Fibroblast of lung (primary cell): ENCODE results near the gene OTUD4.

ENCODE experiments used
- EZH2 ChIP-seq: IDR thresholded peaks from 2 replicates; pipeline ENCODE4 v1.5.1; 2012; ENCODE audit warnings: low read length, control low read depth, mild to moderate bottlenecking; ENCODE audit errors: missing control alignments
- TF ChIP-seq, protein P1 (sequence below), 2 donors: IDR thresholded peaks in 1 of 2; conservative IDR thresholded peaks in 1 of 2; 1 replicate in 1 of 2; 2 replicates in 1 of 2; pipeline ENCODE4 v1.5.1; 2011 to 2012; ENCODE audit warnings: low read length in 2 of 2, control low read depth in 1 of 2, inconsistent platforms in 1 of 2, low read depth in 1 of 2, mild to moderate bottlenecking in 1 of 2

DNA sequence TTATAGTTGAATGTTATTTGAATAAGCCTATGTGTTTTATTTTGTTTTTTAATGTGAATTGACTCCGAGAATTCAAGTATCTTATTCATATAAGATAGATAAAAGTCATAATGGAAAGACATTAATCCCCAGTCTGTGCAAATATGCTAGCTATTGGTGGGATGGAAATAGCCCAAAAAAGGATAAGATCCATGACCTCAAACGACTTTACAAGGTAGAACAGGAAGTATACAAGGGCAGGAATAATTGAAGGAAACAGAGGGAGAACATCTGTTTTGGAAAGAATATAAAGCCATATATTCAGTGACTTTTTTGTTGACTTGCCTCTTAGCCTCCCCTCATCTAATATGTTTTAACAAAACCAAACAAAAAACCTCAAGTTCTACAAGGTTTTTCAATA lies 73.3 kb downstream of the OTUD4 start:
- TF ChIP-seq, protein P1, sequence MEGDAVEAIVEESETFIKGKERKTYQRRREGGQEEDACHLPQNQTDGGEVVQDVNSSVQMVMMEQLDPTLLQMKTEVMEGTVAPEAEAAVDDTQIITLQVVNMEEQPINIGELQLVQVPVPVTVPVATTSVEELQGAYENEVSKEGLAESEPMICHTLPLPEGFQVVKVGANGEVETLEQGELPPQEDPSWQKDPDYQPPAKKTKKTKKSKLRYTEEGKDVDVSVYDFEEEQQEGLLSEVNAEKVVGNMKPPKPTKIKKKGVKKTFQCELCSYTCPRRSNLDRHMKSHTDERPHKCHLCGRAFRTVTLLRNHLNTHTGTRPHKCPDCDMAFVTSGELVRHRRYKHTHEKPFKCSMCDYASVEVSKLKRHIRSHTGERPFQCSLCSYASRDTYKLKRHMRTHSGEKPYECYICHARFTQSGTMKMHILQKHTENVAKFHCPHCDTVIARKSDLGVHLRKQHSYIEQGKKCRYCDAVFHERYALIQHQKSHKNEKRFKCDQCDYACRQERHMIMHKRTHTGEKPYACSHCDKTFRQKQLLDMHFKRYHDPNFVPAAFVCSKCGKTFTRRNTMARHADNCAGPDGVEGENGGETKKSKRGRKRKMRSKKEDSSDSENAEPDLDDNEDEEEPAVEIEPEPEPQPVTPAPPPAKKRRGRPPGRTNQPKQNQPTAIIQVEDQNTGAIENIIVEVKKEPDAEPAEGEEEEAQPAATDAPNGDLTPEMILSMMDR (conservative IDR thresholded peaks at IDR 0.05 in 1 of 2, IDR thresholded peaks at IDR 0.05 in 1 of 2; ENCODE audit: low read depth in 1 of 2, low read length in 2 of 2) = no peak
- no peak for TF ChIP-seq EZH2
